Ishikawa (cell line): ENCODE results near the gene KCNJ6.

Experiments used
- CEBPB ChIP-seq: IDR thresholded peaks from 2 replicates; pipeline ENCODE4 v1.6.1; 2012
- CREB1 ChIP-seq: IDR thresholded peaks from 2 replicates; pipeline ENCODE4 v1.6.1; 2012; ENCODE audit warnings: low read depth
- EGR1 ChIP-seq: IDR thresholded peaks from 2 replicates; pipeline ENCODE4 v1.6.1; 2012
- EP300 ChIP-seq: IDR thresholded peaks from 2 replicates; pipeline ENCODE4 v1.6.1; 2012; ENCODE audit warnings: borderline replicate concordance
- FOXM1 ChIP-seq: IDR thresholded peaks from 2 replicates; pipeline ENCODE4 v1.6.1; 2012; ENCODE audit warnings: low read depth, borderline replicate concordance
- NFIC ChIP-seq: IDR thresholded peaks from 2 replicates; pipeline ENCODE4 v1.6.1; 2012
- RAD21 ChIP-seq: IDR thresholded peaks from 2 replicates; pipeline ENCODE4 v1.6.1; 2012; ENCODE audit warnings: low read depth
- TAF1 ChIP-seq: IDR thresholded peaks from 2 replicates; pipeline ENCODE4 v1.6.1; 2012; ENCODE audit warnings: low read depth, mild to moderate bottlenecking
- TCF12 ChIP-seq: IDR thresholded peaks from 2 replicates; pipeline ENCODE4 v1.6.1; 2012; ENCODE audit warnings: low read depth
- TEAD4 ChIP-seq: IDR thresholded peaks from 2 replicates; pipeline ENCODE4 v1.6.1; 2012
- YY1 ChIP-seq: IDR thresholded peaks from 2 replicates; pipeline ENCODE4 v1.6.1; 2012; ENCODE audit warnings: low read depth
- TF ChIP-seq, protein P1 (sequence below): IDR thresholded peaks from 2 replicates; pipeline ENCODE4 v1.6.1; 2012
- TF ChIP-seq, protein P2 (sequence below): IDR thresholded peaks from 2 replicates; pipeline ENCODE4 v1.6.1; 2012
- TF ChIP-seq, protein P3 (sequence below): IDR thresholded peaks from 2 replicates; pipeline ENCODE4 v1.6.1; 2012; ENCODE audit warnings: low read depth, mild to moderate bottlenecking

DNA sequence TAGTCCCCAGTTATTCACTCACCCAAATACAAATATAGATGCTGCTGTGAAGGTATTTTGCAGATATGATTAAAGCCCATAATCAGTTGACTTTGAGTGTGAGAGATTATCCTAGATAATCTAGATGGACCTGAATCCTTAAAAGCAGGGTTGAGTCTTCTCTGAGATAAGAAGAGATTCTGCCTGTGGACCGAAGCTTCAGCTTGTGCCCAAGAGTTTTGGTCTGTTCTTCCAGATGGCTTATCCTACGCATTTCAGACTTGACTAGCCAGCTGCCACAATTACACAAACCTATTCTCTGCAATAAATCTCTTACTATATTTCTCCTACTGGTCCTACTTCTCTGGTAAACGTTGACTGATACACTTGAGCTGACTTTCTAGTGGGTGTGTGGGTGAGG, 145.1 kb downstream of the KCNJ6 start:
- no peak for TF ChIP-seq TAF1
- no peak for TF ChIP-seq FOXM1
- TF ChIP-seq EGR1 = no peak
- TF ChIP-seq RAD21 = no peak
- no peak for TF ChIP-seq NFIC
- TF ChIP-seq, protein P1, sequence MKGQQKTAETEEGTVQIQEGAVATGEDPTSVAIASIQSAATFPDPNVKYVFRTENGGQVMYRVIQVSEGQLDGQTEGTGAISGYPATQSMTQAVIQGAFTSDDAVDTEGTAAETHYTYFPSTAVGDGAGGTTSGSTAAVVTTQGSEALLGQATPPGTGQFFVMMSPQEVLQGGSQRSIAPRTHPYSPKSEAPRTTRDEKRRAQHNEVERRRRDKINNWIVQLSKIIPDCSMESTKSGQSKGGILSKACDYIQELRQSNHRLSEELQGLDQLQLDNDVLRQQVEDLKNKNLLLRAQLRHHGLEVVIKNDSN = no peak
- TF ChIP-seq, protein P2, sequence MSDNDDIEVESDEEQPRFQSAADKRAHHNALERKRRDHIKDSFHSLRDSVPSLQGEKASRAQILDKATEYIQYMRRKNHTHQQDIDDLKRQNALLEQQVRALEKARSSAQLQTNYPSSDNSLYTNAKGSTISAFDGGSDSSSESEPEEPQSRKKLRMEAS = no peak
- TF ChIP-seq CREB1 = no peak
- no peak for TF ChIP-seq EP300
- TF ChIP-seq, protein P3, sequence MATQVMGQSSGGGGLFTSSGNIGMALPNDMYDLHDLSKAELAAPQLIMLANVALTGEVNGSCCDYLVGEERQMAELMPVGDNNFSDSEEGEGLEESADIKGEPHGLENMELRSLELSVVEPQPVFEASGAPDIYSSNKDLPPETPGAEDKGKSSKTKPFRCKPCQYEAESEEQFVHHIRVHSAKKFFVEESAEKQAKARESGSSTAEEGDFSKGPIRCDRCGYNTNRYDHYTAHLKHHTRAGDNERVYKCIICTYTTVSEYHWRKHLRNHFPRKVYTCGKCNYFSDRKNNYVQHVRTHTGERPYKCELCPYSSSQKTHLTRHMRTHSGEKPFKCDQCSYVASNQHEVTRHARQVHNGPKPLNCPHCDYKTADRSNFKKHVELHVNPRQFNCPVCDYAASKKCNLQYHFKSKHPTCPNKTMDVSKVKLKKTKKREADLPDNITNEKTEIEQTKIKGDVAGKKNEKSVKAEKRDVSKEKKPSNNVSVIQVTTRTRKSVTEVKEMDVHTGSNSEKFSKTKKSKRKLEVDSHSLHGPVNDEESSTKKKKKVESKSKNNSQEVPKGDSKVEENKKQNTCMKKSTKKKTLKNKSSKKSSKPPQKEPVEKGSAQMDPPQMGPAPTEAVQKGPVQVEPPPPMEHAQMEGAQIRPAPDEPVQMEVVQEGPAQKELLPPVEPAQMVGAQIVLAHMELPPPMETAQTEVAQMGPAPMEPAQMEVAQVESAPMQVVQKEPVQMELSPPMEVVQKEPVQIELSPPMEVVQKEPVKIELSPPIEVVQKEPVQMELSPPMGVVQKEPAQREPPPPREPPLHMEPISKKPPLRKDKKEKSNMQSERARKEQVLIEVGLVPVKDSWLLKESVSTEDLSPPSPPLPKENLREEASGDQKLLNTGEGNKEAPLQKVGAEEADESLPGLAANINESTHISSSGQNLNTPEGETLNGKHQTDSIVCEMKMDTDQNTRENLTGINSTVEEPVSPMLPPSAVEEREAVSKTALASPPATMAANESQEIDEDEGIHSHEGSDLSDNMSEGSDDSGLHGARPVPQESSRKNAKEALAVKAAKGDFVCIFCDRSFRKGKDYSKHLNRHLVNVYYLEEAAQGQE = no peak
- TF ChIP-seq YY1 = no peak
- no peak for TF ChIP-seq CEBPB
- TF ChIP-seq TEAD4 = no peak
- TF ChIP-seq TCF12 = no peak
